ENCODE measurements around the gene AGRP.

- no peak for TF ChIP-seq CTCF (IDR thresholded peaks at IDR 0.05)
- no peak for TF ChIP-seq POLR2A (IDR thresholded peaks at IDR 0.05)
These were observed 22.4 kb downstream of the AGRP start for GRCh38 chr16:67460961-67461360.

All from heart left ventricle (tissue), 13 donors.